DND-41 (cell line): Measurements from ENCODE around the gene EPB41L3.

Experiments used
- ATAC-seq: fragments of 200-7000 bp; cut with Tn5 transposase; 3 replicates; pipeline ENCODE4 v1.9.1; 2021; ENCODE audit warnings: low read depth; ENCODE audit not compliant: insufficient read depth
- DNase-seq: peaks from one replicate; pipeline ENCODE4 v3.0.0-alpha.2; 2020
- H2AFZ ChIP-seq: 2 replicates; pipeline ENCODE4 v1.6.0; 2012; ENCODE audit warnings: low read depth, low read length
- H3K27ac ChIP-seq: 2 replicates; pipeline ENCODE4 v1.5.1; 2012; ENCODE audit warnings: low read length, inconsistent platforms
- H3K27me3 ChIP-seq: fragments of 200-600 bp; sonication (generic); 2 replicates; pipeline ENCODE4 v1.6.0; 2012; ENCODE audit warnings: low read length, mild to moderate bottlenecking, inconsistent platforms; ENCODE audit not compliant: insufficient read depth, poor library complexity
- H3K36me3 ChIP-seq: 2 replicates; pipeline ENCODE4 v1.5.1; 2012; ENCODE audit warnings: low read length, inconsistent platforms; ENCODE audit not compliant: insufficient read depth
- H3K4me1 ChIP-seq: 2 replicates; pipeline ENCODE4 v1.5.1; 2012; ENCODE audit warnings: mild to moderate bottlenecking, low read length; ENCODE audit not compliant: insufficient read depth
- H3K4me2 ChIP-seq: 2 replicates; pipeline ENCODE4 v1.6.0; 2012; ENCODE audit warnings: mild to moderate bottlenecking, moderate library complexity, low read length, inconsistent platforms; ENCODE audit not compliant: insufficient read depth
- H3K4me3 ChIP-seq, 2 experiments: fragments of 200-600 bp in 1 of 2; shearing (Covaris generic) in 1 of 2; 2 replicates each; pipeline ENCODE4 v1.5.1; 2012 to 2016; ENCODE audit warnings: inconsistent platforms in 2 of 2, low read length in 2 of 2, mild to moderate bottlenecking in 2 of 2, low read depth in 1 of 2, moderate library complexity in 1 of 2
- H3K79me2 ChIP-seq: 2 replicates; pipeline ENCODE4 v1.6.0; 2012; ENCODE audit warnings: low read length, inconsistent platforms; ENCODE audit not compliant: insufficient read depth
- H3K9ac ChIP-seq: 2 replicates; pipeline ENCODE4 v1.6.0; 2012; ENCODE audit warnings: low read depth, mild to moderate bottlenecking, inconsistent platforms, low read length, moderate library complexity
- H3K9me3 ChIP-seq: 2 replicates; pipeline ENCODE4 v1.5.1; 2012; ENCODE audit warnings: low read length, moderate library complexity, mild to moderate bottlenecking, inconsistent platforms; ENCODE audit not compliant: insufficient read depth, severe bottlenecking
- H4K20me1 ChIP-seq: 2 replicates; pipeline ENCODE4 v1.6.0; 2012; ENCODE audit warnings: low read length; ENCODE audit not compliant: insufficient read depth
- EZH2 ChIP-seq: IDR thresholded peaks from 3 replicates; pipeline ENCODE4 v1.6.1; 2012; ENCODE audit warnings: borderline replicate concordance, low read depth, mild to moderate bottlenecking, moderate library complexity, low read length, inconsistent platforms; ENCODE audit not compliant: severe bottlenecking
- TF ChIP-seq, protein P1 (sequence below): IDR thresholded peaks from 2 replicates; pipeline ENCODE4 v1.5.1; 2012; ENCODE audit warnings: borderline replicate concordance, low read length, moderate library complexity, mild to moderate bottlenecking; ENCODE audit not compliant: poor library complexity, severe bottlenecking; ENCODE audit errors: extremely low read depth

Gene EPB41L3

DNA sequence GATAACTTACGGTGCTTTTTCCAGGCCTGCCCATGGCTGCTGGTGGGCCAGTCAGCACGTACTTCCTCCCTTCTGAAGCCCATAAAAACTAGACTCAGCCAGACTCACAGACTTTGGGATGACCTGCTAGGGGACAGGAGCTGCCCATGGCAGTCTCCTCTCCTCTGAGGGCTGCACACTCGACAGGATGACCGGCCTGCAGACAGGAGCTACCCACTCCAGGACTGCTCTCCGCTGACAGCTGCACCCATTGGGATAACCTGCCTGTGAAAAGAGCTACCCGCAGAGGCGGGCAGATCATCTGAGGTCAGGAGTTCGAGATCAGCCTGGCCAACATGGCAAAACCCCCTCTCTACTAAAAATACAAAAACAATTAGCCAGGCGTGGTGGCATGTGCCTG lies 75.4 kb downstream of the EPB41L3 start:
- H4K20me1 ChIP-seq: no peaks in the 10 kb centered on the region

DNA sequence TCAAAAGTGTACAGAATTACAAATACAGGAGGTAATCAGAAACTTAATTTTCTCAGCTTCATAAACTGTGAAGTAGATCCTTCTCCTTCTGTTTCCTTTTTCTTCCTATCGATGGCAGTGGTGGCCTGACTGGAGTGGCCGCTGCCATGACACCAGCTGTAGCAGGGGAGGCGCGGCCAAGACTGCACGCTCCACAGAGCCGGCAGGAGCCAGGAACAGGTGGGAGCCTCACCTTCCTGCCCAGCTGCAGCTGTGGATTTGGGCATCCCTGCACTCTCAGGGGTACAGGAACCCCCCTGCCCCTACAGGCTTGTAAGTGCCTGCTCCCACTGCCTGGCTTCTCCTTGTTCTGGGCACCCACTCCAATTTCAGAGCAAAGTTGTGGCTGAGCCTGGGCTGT lies 76.1 kb downstream of the EPB41L3 start:
- no peak for ATAC-seq
- H3K4me1 ChIP-seq: no peaks in the 10 kb centered on the region
- H3K9ac ChIP-seq: no peak overlapping the region
- no peak for DNase-seq
- no peaks in the 10 kb centered on the region for H3K79me2 ChIP-seq
- H3K27ac ChIP-seq: no peak overlapping the region
- H3K4me2 ChIP-seq: no peak overlapping the region
- H2AFZ ChIP-seq: no peak overlapping the region
- H3K36me3 ChIP-seq: no peaks in the 10 kb centered on the region
- H3K4me3 ChIP-seq: no peak overlapping the region
- no peaks in the 10 kb centered on the region for H3K27me3 ChIP-seq
- TF ChIP-seq, protein P1, sequence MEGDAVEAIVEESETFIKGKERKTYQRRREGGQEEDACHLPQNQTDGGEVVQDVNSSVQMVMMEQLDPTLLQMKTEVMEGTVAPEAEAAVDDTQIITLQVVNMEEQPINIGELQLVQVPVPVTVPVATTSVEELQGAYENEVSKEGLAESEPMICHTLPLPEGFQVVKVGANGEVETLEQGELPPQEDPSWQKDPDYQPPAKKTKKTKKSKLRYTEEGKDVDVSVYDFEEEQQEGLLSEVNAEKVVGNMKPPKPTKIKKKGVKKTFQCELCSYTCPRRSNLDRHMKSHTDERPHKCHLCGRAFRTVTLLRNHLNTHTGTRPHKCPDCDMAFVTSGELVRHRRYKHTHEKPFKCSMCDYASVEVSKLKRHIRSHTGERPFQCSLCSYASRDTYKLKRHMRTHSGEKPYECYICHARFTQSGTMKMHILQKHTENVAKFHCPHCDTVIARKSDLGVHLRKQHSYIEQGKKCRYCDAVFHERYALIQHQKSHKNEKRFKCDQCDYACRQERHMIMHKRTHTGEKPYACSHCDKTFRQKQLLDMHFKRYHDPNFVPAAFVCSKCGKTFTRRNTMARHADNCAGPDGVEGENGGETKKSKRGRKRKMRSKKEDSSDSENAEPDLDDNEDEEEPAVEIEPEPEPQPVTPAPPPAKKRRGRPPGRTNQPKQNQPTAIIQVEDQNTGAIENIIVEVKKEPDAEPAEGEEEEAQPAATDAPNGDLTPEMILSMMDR: no peak
- no peak for TF ChIP-seq EZH2
- H3K9me3 ChIP-seq: no peaks in the 10 kb centered on the region
- H4K20me1 ChIP-seq: no peaks in the 10 kb centered on the region

More for the DNA sequence above, 75.4 kb downstream of the EPB41L3 start:
- Histone ChIP-seq H3K4me1 (no peaks in the 10 kb centered on the region), H3K4me3 (no peak overlapping the region), H3K27me3 (no peaks in the 10 kb centered on the region), H3K27ac (no peak overlapping the region), H3K4me2 (no peak overlapping the region), H3K36me3 (no peaks in the 10 kb centered on the region), H3K9me3 (no peaks in the 10 kb centered on the region), H3K9ac (no peak overlapping the region), H3K79me2 (no peaks in the 10 kb centered on the region), H2AFZ (no peak overlapping the region)
- TF ChIP-seq, protein P1: no peak
- TF ChIP-seq EZH2: no peak
- ATAC-seq (no peak), DNase-seq (no peak)

DNA sequence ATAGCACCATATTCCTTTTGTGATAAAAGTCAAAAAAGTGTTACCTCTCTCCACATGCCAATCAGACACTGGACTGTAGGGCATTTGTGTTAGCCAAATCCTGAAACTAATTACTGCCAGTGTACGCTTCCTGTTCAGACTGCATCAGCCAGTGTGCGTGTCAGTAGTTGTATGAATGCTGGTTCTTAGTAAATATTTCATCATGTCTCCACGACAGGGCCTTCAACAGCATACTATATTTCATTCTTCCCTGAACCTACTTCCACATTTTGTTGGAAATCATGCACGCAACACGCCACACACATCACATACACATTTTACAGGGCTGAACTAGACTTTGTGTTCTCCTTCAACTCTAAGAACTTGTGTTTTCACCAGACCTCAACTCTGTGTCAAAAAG lies 77.5 kb downstream of the EPB41L3 start:
- no peak for DNase-seq
- no peak for ATAC-seq
- Histone ChIP-seq H2AFZ (no peak overlapping the region), H3K36me3 (no peaks in the 10 kb centered on the region), H3K9me3 (no peaks in the 10 kb centered on the region), H3K4me1 (no peaks in the 10 kb centered on the region), H3K9ac (no peak overlapping the region), H3K79me2 (no peaks in the 10 kb centered on the region), H3K27me3 (no peaks in the 10 kb centered on the region), H3K27ac (no peak overlapping the region), H3K4me3 (no peak overlapping the region), H4K20me1 (no peaks in the 10 kb centered on the region), H3K4me2 (no peak overlapping the region)
- TF ChIP-seq, protein P1: no peak
- no peak for TF ChIP-seq EZH2

DNA sequence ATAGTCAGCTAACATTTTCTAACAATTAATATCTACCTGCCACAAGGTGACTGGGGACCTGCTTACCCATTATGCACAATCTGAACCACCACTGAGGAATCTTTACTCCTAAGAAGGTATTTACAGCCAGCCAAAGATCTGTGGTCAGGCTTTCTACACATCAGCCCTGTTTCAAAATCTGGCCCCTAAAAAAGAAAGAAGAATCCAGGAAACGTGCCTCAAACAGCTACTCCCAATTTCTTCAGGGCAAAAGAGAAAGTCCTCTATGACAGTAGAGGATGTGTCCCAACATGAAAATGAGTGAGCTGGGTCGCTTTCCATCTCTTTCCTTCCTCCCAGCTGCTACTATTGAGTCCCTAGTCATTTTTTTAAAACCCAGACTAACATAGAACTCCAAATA lies 79.5 kb downstream of the EPB41L3 start:
- Histone ChIP-seq H2AFZ (no peak overlapping the region), H3K27me3 (no peaks in the 10 kb centered on the region), H3K4me2 (no peak overlapping the region), H3K27ac (no peak overlapping the region), H4K20me1 (no peaks in the 10 kb centered on the region), H3K79me2 (no peaks in the 10 kb centered on the region), H3K36me3 (no peaks in the 10 kb centered on the region), H3K4me1 (no peaks in the 10 kb centered on the region), H3K4me3 (no peak overlapping the region), H3K9me3 (no peaks in the 10 kb centered on the region), H3K9ac (no peak overlapping the region)
- TF ChIP-seq, protein P1: no peak
- TF ChIP-seq EZH2: no peak
- ATAC-seq (no peak), DNase-seq (no peak)
